Kasumi-1 (cell line): ENCODE data around the gene IMMP2L.
"Not testable (repeated sequence)": the region's sequence is repeated elsewhere in the genome, so short reads cannot be mapped to it uniquely, and the experiment has no call there.

Source experiments
- DNase-seq, 2 experiments: peaks; one replicate each; lab custom pipeline; 2025; lab: John Stamatoyannopoulos, UW

The IMMP2L gene

GRCh38 chr7:110721395-110721794 lies 840.9 kb downstream of the IMMP2L start:
- DNase-seq = no peak

- DNase-seq = no peak
Measured at GRCh38 chr7:110720626-110721025, 841.7 kb downstream of the IMMP2L start.

GRCh38 chr7:110719741-110720140 lies 842.6 kb downstream of the IMMP2L start:
- no peak for DNase-seq

GRCh38 chr7:110718503-110719205 lies 843.6 kb downstream of the IMMP2L start:
- DNase-seq = no peak

GRCh38 chr7:110704225-110704624 lies 858.1 kb downstream of the IMMP2L start:
- no peak for DNase-seq

GRCh38 chr7:110698576-110698975 lies 863.7 kb downstream of the IMMP2L start:
- DNase-seq = no peak

GRCh38 chr7:110693344-110693743 lies 868.9 kb downstream of the IMMP2L start:
- no peak for DNase-seq

GRCh38 chr7:110688908-110689307 lies 873.4 kb downstream of the IMMP2L start:
- no peak for DNase-seq

GRCh38 chr7:110685899-110686298 lies 876.4 kb downstream of the IMMP2L start:
- no peak for DNase-seq

GRCh38 chr7:110681941-110682340 lies 880.4 kb downstream of the IMMP2L start:
- DNase-seq = no peak

- no peak for DNase-seq
Measured at GRCh38 chr7:110677405-110677804, 884.9 kb downstream of the IMMP2L start.

- no peak for DNase-seq
Measured at GRCh38 chr7:110676785-110677184, 885.5 kb downstream of the IMMP2L start.

GRCh38 chr7:110675383-110676103 lies 886.7 kb downstream of the IMMP2L start:
- no peak for DNase-seq

- no peak for DNase-seq
Measured at GRCh38 chr7:110673148-110673547, 889.1 kb downstream of the IMMP2L start.

GRCh38 chr7:110669410-110669809 lies 892.9 kb downstream of the IMMP2L start:
- DNase-seq = no peak

- DNase-seq = no peak
Measured at GRCh38 chr7:110664803-110665202, 897.5 kb downstream of the IMMP2L start.

GRCh38 chr7:110660637-110661036 lies 901.7 kb downstream of the IMMP2L start:
- not testable (repeated sequence) for DNase-seq

GRCh38 chr7:110650328-110650727 lies 912.0 kb downstream of the IMMP2L start:
- DNase-seq = no peak

- no peak for DNase-seq
Measured at GRCh38 chr7:110647266-110647665, 915.0 kb downstream of the IMMP2L start.

- DNase-seq = no peak
Measured at GRCh38 chr7:110646804-110647203, 915.5 kb downstream of the IMMP2L start.

- DNase-seq = no peak
Measured at GRCh38 chr7:110645616-110646015, 916.7 kb downstream of the IMMP2L start.

- no peak for DNase-seq
Measured at GRCh38 chr7:110645060-110645459, 917.2 kb downstream of the IMMP2L start.

GRCh38 chr7:110637252-110637651 lies 925.0 kb downstream of the IMMP2L start:
- DNase-seq = no peak

- no peak for DNase-seq
Measured at GRCh38 chr7:110633313-110633712, 929.0 kb downstream of the IMMP2L start.
